CD4-positive, alpha-beta T cell treated with Interleukin-6 for 4 hours (primary cell): Measurements from ENCODE around the gene IFT52.
"Not testable (repeated sequence)": the region's sequence is repeated elsewhere in the genome, so short reads cannot be mapped to it uniquely, and the experiment has no call there.

ENCODE experiments used
- DNase-seq: peaks from one replicate; pipeline ENCODE4 v3.0.0-alpha.2; 2020; ENCODE audit warnings: mixed read lengths

Gene IFT52

GRCh38 chr20:43653966-43654365 lies 63.2 kb downstream of the IFT52 start:
- DNase-seq: no peak

- DNase-seq: not testable (repeated sequence)
Measured at GRCh38 chr20:43655176-43655575, 64.4 kb downstream of the IFT52 start.

GRCh38 chr20:43655937-43656336 lies 65.2 kb downstream of the IFT52 start:
- DNase-seq: no peak

- DNase-seq: no peak
Measured at GRCh38 chr20:43658069-43658722, 67.5 kb downstream of the IFT52 start.

- DNase-seq: no peak
Measured at GRCh38 chr20:43658723-43659419, 68.1 kb downstream of the IFT52 start.

GRCh38 chr20:43662943-43663655 lies 72.4 kb downstream of the IFT52 start:
- no peak for DNase-seq

- no peak for DNase-seq
Measured at GRCh38 chr20:43665466-43666176, 74.9 kb downstream of the IFT52 start.

- DNase-seq: peak; percentile 73
Measured at GRCh38 chr20:43666376-43667328, 75.9 kb downstream of the IFT52 start, which contains the start of gene MYBL2. Gene MYBL2 (plus strand): TSS chr20:43667114. CDS start chr20:43667284, 170 bp downstream.

- DNase-seq: no peak
Measured at GRCh38 chr20:43667341-43668132, 76.8 kb downstream of the IFT52 start.

GRCh38 chr20:43669332-43669731 lies 78.6 kb downstream of the IFT52 start:
- no peak for DNase-seq

GRCh38 chr20:43670423-43670822 lies 79.7 kb downstream of the IFT52 start:
- DNase-seq: no peak

- DNase-seq: no peak
Measured at GRCh38 chr20:43676368-43676767, 85.6 kb downstream of the IFT52 start.

- DNase-seq: no peak
Measured at GRCh38 chr20:43680981-43681380, 90.2 kb downstream of the IFT52 start.

GRCh38 chr20:43681468-43681942 lies 90.8 kb downstream of the IFT52 start:
- no peak for DNase-seq

GRCh38 chr20:43681991-43682410 lies 91.3 kb downstream of the IFT52 start:
- no peak for DNase-seq

GRCh38 chr20:43682446-43682845 lies 91.7 kb downstream of the IFT52 start:
- DNase-seq: no peak

GRCh38 chr20:43686820-43687219 lies 96.1 kb downstream of the IFT52 start:
- no peak for DNase-seq

GRCh38 chr20:43689165-43689564 lies 98.4 kb downstream of the IFT52 start:
- DNase-seq: no peak

- DNase-seq: no peak
Measured at GRCh38 chr20:43690943-43691598, 100.3 kb downstream of the IFT52 start.

- DNase-seq: peak; percentile 64
Measured at GRCh38 chr20:43691928-43692524, 101.3 kb downstream of the IFT52 start.
